GM19238 (cell line): ENCODE data around the gene STON1.
A peak's percentile ranks its signal among the peaks of the same experiment; 100 is the strongest.
"Not testable (repeated sequence)": the region's sequence is repeated elsewhere in the genome, so short reads cannot be mapped to it uniquely, and the experiment has no call there.

ENCODE experiments used
- DNase-seq: peaks from one replicate; pipeline ENCODE4 v3.0.0; 2011; ENCODE audit warnings: low spot score; ENCODE audit not compliant: insufficient read length

The STON1 gene

DNA sequence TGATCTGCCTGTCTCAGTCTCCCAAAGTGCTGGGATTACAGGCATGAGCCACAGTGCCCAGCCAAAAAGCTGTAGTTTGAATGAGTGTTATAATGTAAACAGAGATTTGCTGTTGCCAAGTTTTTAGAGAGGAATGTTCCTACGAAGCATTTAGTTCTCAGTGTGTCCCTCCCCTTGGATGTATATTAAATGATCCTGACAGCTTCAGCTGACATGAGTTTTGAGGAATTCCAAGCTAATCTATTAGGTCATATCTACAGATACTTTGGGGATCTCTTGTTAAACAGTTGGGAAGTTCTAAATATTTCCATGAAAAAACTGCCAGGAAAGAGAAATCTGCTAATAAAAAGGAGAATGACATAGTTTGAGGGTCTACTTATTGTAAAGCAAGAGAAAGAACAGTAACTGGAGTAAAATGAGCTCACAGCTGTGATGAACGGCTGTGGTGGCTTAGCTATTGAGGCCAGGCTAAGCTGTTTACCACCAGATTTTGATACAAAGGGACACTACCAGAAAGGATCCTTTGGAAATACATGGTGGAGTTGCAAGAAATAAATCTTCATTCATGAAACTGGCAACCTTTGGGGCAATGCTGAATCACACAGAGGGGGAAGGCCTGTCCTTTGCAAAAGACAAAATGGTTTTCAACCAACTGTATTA, 2.6 kb upstream of the STON1 start:
- DNase-seq: no peak

DNA sequence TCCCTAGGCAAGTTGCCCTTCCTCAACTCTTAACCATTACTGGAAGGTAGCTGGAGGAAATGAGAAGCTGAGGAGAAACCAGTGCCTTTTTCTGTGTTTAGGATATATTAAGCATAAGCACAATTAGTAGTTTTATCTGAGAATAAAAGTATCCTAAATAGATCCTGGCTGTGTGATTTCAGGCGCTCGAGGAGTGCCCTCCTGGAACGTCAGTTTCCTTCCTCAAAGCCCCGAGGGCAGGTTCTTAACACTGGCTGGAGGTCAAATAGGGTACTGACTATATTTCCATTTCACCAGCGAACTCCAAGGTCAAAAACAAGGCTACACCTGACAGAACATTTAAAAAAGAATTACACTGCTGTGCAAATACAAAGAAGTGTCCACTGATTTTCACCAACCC, 1.5 kb upstream of the STON1 start:
- no peak for DNase-seq

DNA sequence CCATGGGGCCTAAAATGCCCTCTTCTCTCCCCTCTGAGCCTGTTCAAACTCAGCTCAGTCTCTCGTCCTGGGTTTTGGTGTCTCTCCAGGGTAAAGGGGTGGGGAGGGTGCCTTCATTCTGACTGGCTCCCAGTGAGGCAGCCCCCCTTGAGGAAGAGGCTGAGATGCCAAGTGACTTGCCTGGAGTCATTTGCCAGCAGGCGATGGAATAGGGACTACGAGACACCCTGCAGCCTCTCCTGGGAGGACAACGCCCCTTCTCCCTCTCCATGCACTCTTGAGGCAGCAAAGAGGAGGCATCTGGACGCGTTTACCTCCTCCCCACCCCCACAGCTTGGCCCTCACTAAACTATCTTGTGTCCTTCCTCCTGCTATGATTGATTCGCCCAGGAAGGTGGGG, 760 bp upstream of the STON1 start:
- DNase-seq: no peak

- DNase-seq: peak; percentile 36
Observed at GRCh38 chr2:48529676-48530032, 300 bp upstream of the STON1 start.

DNA sequence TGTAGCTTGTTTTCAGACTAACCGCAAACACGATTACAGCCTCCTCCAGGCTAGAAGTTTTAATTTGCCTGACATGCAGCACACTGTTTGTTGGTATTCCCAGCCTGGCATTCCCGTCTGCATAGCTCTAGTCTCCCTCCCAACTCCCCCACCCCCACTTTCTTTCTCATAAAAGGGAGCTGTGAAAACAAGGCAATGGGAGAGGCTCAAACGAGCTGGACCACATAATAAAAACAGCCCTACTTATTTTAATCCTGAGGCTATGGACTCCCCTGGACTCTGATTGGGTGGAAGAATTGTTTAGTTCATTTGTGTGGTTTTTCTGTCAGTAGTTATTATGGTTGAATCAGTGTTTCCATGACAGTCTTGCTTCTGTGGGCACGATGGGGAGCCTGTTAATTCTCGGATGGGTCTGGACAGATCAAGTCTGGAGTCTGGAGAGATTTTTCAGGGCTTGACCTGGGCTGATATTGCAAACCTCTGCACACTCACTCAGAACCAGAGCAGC, 1.2 kb downstream of the STON1 start:
- no peak for DNase-seq

DNA sequence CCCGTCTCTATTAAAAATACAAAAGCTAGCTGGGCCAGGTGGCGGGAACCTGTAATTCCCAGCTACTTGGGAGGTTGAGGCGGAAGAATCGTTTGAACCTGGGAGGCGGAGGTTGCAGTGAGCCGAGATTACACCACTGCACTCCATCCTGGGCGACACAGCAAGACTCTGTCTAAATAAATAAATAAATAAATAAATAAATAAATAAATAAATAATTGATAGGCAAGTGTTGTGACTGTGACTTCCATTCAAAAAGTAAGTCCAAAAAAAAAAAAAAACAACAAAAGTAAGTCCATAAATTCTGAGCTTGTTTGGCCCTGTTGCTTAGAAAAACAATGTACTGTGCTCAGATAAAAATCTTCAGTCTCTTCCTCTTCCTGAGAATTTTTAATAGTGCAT, 2.2 kb downstream of the STON1 start:
- DNase-seq: no peak

DNA sequence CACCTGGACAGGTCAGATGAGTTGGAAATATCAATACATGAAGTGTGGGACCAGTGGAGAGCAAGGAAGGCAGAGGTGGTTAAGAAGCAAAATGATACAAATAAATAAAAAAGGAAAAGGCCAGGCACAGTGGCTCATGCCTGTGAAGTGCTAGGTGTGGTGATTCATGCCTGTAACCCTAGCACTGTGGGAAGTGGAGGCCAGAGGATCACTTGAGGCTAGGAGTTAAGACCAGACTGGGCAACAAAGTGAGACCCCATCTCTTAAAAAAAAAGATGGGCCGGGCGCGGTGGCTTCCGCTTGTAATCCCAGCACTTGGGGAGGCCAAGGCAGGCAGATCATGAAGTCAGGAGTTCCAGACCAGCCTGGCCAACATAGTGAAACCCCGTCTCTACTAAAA, 2.9 kb downstream of the STON1 start:
- no peak for DNase-seq

DNA sequence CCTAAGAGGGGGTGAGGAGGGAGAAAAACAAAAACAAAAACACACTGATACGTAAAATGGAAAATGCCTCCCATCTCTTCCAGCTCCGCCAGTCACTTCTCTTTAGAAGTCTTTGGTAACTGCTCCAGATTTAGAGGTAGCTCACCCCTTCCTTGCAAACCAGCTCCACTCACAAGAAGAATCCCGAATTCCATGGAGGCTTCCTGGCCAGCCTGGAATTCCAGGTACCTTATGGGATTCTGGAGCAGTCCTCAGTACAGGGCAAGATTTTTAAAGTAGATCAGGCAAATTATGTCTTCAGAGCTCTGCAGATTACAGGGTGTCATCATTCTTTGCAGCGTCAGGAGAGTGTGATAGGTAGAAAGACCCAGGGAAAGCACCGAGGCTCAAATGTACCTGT, 4.8 kb downstream of the STON1 start:
- DNase-seq: no peak

DNA sequence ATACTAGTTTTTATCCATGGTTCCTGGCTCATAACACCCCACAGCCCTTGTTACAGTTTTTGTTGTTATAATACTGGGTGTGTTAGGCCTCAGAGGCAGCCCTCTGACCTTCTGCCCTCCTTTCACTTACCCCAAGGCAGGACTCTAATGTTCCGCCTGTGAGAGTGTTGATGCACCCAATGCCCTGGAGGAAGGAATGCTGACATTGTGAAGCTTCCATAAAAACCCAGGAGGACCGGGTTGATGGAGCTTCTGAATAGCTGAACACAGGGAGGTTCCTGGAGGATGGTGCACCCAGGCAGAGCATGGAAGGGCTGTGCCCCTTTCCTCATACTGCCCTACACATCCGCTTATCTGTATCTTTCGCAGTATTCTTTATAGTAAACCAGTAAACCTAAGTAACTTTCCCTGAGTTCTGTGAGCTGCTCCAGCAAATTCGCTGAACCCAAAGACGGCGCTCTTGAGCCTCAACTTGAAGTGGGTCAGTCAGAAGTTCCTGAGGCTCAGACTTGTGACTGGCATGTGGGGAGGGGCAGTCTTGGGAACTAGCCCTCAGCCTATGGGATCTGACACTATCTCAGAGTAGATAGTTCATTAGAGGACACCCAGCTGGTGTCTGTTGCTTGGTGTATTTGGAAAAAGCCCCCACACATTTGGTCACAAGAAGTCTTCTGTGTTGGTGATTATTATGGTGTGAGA, 10.4 kb downstream of the STON1 start:
- no peak for DNase-seq

DNA sequence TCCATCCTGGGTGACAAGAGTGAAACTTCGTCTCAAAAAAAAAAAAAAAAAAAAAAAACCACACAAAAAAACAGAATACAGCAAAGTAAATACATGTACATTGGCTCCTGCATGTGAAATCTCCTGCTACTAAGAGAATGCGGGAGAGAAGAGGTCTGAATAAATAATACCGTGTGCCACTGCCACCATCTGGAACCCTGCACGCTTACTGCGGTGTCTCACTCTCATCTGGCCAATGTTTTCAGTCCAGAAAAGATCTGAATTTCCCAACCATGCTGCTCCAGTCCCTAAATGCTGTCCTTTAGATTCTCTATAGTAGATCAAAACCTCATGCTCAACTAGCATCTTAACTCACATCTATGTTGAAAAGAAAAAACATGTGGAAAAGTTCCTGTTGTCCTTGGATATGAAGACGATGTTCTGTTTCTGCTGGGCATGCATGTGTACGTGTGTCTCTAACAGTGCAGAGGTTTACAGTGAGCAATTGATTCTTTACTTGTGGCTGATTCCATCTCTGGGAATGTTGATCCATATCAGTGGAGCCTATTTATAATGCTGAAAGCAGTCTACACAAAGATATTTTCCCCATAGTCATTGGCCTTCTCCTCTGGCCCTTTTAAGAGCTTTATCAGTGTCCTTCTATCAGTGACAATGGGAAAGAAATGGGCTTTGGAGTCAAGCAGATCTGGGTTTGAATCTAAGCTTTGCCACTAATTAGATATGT, 11.9 kb downstream of the STON1 start:
- no peak for DNase-seq

- DNase-seq: no peak
Observed at GRCh38 chr2:48543895-48544294, 13.9 kb downstream of the STON1 start.

DNA sequence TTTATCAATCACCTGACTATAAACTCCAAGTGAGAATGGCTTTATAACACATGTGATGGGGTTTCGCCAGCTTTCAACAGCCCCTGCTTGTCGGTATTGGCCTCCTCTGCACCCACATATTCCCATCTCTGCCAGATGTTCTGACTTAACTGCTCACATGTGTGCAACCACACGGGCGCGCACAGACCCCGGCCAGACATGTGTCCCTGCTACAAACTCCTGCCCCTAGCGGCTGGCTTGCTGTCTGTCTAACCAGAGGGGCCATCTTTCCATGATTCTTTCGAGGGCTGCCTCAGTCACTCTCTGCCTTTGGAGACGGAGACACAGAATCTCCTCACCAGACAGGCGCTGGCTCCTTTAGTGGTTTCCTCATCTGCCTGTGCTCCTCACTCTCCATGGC, 15.3 kb downstream of the STON1 start:
- no peak for DNase-seq

- no peak for DNase-seq
Observed at GRCh38 chr2:48548840-48549239, 18.9 kb downstream of the STON1 start.

- DNase-seq: no peak
Observed at GRCh38 chr2:48549972-48550371, 20.0 kb downstream of the STON1 start.

DNA sequence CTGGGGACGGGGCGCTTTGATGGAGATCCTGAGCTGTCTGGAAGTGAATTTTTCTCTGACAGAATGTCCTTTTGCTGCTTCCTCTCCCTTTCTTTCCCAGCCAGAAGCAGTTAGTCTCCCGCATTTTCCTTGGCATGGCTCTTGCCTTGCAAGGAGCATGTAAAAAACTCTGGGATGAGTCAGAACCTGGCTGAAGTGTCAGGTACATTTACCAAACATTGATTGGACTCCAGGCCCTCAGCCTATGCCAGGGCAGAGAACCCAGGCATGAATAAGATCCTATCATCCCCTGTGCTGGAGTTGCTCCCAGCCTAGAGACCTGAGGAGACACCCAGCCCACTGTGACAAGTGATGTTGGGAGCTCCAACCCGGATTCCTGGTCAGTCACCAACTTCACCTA, 21.6 kb downstream of the STON1 start:
- no peak for DNase-seq

DNA sequence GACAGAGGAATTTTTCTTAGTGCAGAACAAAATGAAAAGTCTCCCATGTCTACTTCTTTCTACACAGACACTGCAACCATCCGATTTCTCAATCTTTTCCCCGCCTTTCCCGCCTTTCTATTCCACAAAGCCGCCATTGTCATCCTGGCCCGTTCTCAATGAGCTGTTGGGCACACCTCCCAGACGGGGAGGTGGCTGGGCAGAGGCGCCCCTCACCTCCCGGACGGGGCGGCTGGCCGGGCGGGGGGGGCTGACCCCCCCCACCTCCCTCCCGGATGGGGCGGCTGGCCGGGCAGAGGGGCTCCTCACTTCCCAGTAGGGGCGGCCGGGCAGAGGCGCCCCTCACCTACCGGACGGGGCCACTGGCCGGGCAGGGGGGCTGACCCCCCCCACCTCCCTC, 25.1 kb downstream of the STON1 start:
- DNase-seq: not testable (repeated sequence)

DNA sequence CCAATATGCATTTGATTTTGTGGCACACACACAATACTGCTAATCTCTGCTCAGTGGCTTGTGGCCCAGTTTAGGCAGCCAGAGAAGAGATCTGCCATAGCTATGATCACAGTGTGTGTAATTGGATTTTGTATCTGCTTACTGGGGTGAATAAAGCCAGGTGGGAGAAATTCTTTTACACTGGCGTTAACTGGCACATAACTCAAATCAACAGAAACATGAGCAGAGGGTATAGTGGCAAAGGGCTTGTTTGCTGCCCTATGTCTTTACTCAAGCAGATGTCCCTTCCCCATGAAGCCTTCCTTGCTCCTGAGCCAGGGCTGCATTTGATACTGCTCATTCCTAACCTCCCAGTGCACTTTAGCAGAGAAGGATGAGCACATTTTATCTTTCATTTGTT, 28.5 kb downstream of the STON1 start:
- no peak for DNase-seq

GRCh38 chr2:48560546-48561209, 30.7 kb downstream of the STON1 start:
- DNase-seq: no peak

GRCh38 chr2:48562281-48562680, 32.3 kb downstream of the STON1 start:
- no peak for DNase-seq

DNA sequence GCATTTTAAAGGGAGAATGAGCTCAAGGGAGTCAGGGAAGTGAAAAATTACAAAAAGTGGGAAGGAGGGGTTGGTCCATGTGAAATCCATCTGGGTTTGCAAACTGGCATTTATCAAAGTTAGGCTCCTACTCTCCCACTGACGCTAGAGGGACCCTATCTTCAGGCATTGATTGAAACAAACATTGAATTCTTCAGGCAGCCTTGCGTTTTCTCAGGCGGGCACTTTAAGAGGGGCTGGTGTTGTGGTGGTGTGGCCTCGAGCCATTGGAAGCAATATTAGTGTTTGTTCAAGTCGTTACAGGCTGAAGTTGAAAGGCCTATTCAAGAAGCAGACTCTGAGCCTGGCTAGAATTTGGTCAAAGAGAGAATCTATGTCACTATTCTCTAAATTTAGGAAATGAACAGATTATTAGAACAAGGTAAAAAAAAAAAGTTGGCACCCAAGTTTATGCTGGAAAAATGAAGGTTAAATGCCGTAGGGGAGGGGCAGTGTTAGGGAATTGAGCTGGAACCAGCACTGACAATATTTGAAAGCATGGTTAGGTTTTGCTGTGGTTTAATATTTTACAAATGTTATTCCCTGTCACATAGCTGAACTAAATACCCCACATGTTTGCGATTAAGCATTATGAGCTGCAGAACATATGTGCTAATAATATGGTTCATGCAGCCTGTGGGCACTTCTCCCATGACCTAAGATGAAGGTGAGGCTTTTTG, 36.8 kb downstream of the STON1 start:
- no peak for DNase-seq

- no peak for DNase-seq
Observed at GRCh38 chr2:48567671-48568070, 37.7 kb downstream of the STON1 start.
